ENCODE measurements around the gene NF2.

The NF2 gene

DNA sequence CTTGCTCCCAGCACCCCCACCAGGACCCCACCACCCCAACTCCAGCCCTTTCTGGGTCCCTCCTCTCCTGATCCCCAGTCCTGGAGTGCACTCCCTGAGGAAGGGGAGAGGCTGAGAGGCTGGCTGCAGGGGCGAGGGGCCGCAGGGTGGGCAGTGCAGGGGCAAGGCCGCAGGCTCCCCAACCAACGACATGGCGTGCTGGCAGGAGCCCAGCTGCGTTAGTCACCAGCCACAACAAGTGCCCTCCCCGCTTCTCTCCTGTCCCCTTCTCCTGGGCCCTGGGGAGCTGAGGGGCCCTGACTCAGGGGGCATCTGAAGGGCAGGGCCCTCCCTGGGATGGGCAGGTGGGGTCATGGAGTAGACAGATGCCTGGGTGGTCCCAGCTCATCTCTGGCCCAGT is 118.7 kb downstream of the NF2 start:
- no peak for DNase-seq (ENCODE audit: low read depth)

DNA sequence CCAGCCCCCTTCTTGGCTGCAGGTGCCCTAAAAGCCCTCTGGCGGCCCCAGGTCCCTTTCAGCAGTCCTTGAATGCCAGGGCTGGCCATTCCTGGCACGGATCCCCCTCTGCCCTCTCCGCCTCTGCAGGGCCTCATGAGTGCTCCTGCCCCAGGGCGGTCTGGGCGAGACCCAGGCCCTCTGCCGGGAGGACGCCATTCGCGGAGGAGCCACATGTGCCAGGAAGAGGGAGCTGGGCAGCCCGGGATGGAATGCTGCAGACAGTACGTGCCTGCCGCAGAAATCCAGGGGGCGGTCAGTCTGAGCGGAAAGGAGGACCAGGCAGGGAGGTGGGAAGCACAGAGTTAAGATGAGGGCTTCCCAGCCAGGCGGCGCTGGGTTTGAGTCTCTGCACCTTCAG is 119.2 kb downstream of the NF2 start:
- DNase-seq (ENCODE audit: low read depth): no peak

DNA sequence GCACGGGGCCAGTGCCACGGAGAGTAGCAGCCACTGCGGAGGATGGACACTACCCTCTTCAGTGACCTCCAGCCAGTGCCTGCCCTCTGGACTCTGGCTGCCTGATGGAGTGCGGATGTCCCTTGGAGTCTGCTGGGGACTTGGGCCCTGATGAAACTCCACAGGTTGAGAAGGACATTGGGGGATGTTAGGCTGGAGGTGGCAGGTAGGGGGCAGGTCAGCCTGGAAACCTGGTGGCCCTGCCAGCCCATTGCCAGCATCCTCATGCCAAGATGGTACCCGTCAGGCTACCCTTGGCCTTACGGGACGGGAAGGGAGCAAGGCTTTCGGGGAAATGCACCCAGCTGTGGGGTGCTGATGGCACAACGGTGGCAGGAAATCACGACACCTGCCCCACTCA is 120.3 kb downstream of the NF2 start:
- no peak for DNase-seq (ENCODE audit: low read depth)

DNA sequence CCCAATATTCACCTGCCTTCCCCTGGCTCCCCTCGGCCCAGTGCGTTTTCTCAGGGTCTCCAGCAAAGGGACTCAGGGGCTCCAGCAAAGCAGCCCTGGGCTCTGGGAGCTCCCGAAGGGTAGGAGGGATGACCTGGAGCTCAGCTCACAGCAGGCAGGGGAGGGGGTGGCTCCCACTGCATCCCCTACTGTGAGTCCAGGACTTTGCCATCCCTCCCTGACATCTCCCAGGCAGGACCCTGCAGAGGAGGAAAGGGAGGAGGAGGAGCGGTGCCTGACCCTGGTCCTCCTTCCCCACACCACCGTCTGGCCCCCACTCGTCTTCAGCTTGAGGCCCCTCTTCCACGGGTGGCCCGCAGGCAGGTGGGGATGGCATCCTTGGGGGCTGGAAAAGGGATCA is 121.4 kb downstream of the NF2 start:
- DNase-seq (ENCODE audit: low read depth): no peak

DNA sequence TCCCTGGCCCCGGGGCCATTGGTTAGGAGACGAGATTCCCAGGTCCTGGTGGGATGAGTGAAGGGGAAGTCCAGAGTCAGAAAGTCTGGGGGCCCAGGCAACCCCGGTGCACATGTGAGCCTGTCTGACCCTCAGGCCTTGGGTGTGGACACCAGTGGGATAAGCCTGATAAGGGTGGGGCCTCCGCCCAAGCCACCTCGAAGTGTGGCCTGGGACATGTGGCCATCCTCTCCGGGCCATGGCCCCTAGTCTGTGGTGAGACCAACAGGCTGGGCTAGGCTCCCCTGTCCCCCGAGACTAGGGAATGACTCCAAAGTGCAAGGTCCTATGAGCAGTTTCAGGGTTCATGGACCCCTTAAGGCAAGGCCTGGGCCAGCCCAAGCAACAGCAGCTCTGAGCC is 122.7 kb downstream of the NF2 start:
- DNase-seq (ENCODE audit: low read depth): no peak

DNA sequence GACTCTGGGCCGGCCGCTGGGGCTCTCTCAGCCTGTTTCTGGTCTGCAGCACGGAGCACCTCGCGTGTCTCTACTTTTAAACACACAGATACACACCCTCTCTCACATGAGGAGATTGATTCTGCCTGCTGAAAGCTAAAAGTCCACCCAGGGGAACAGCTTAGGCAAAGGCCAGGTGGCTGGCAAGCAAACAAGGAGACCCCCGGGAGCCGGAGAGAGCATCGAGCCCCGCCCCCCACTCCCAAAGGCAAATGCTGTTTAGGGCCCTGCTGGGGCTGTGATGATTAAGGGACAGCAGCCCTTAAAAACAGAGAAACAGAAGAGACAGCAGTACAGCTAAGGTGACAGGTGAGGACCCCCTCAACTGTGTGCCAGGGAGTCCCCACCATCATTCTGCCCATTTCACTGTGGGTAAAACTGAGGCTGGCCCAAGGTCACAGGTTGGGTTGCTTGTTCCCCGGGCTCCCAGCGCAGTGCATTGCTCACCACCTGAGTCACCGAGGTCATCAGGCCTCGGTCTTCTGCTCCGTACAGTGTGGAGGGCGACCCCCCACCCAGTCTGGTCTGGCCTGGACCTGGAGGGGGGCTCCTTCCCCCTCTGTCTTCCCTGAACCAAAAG is 123.2 kb downstream of the NF2 start:
- DNase-seq (ENCODE audit: low read depth): no peak

DNA sequence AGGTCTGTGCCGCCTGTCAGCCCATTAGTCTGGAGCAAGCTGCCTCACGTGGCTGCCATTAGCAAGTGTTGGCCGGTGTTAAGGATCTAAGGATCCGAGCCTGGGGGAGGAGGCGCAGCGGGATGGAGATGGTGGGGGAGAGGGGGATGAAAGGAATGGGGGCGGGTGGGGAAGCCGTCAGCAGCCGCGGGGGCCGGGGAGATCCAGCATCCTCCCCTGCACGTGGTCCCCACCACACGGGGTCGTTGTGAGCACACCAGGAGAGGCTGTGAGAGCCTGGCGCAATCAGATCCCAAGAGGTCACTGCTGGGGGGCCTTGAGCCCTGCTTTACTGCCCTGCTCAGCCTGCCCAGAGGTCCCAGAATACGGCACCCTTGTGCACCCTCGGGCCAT is 123.7 kb downstream of the NF2 start:
- no peak for DNase-seq (ENCODE audit: low read depth)

DNA sequence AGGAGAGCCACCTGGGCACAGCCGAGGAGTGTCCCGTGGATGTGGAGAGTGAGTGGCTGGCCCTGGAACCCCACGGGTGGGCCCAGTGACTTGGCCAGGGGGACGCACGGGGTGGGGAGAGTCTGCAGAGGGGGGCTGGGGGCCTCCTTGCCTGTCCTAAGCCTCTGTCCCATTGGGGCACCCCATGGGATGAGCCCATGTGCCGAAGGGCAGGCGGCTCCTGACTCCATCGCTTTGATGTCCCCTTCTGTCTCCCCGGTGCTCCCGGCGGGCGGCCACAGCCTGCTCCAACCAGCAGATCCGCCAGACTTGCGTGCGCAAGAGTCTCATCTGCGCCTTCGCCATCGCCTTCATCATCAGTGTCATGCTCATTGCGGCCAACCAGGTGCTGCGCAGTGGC is 125.7 kb downstream of the NF2 start:
- DNase-seq (ENCODE audit: low read depth): no peak

DNA sequence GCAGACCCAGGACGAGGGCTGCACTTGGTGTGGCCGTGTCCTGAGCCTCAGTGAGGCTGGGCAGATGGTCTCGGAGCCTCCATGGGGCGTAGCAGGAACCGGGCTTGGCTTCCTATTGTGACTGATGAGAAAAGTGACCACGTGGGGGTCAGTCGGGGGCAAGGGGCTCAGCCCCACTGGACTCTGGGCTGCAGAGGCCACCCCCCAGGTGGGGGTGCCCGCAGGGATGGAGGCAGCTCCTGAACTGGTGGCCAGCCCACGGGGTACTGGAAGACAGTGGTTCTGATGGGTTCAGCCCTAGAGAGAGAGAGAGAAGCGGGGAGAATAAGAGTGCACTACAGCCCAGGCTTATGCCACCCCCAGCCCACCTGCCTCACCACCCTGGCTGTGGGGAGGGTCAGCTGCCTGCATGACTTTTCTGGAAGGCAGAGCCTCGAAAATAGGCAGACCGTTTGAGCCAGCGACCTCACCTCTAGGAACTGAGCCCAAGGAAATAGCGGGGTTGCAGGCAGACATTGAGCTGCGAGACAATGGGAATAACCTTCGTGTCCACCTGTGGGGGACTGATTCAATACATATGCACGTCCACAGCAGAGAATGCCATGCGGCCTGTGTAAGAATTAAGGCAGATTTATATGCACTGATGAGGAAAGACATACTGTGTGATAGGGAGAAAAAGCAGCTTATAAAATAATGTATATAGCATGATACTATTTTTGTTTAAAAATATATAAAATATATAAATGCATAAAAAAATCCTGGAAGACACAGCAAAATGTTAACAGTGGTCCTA is 127.8 kb downstream of the NF2 start:
- no peak for DNase-seq (ENCODE audit: low read depth)

DNA sequence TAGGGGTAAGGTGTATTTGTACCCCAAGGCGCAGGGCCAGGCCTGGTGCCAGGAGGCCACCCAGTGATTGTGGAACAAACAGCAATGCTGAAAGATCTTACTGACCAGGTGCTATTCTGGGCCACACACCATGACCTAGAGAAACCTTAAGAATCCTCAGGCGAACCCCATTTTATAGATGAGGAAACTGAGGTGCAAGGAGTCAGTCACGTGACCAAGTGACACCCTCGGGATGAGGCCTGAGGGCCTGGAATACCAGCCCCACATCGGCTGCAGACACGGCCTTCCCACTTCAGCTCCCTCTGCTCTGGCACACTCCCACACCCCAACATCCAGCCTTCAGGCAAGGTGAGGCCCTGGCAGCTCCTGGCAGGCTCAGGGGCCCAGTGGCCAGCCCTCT is 129.4 kb downstream of the NF2 start:
- DNase-seq (ENCODE audit: low read depth): no peak

DNA sequence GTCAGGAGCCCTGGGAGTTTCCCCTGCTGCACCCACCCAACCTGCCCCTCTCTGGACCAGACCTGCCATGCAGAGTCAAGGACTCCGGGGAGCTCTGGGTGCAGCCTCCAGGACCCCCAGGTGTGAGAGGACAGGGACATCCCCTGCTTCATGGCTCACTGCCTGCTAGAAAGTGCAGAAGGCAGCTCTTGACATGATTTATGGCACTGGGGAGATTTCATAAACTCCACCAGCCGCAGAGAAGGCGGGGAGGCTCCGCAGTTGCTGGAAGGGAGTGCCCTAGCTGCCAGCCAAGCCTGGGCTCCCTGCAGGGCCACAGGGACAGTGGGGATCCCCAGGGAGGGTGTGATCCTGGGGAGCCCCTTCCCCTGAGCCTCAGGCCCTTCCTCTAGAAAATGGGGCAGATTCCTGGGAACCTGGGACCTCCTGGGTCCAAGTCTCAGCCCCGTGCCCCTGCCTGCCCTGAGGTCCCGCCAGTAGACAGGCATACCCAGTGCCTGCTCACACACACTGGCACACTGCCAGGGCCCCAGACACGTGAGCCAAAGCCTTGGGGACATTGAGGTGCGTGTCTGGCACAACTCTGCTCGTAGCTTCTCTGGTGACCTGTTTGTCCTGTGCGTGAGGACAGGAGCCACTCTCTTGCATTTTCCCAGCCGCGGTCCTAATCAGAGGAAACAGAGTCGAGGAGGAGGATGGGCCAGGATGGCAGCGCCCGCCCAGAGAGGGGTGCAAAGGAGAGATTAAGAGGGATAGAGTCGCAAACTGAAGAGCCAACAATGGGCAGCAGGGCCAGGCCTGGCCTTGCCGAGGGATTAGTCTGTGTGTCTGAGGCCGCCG is 130.1 kb downstream of the NF2 start:
- DNase-seq (ENCODE audit: low read depth): no peak

DNA sequence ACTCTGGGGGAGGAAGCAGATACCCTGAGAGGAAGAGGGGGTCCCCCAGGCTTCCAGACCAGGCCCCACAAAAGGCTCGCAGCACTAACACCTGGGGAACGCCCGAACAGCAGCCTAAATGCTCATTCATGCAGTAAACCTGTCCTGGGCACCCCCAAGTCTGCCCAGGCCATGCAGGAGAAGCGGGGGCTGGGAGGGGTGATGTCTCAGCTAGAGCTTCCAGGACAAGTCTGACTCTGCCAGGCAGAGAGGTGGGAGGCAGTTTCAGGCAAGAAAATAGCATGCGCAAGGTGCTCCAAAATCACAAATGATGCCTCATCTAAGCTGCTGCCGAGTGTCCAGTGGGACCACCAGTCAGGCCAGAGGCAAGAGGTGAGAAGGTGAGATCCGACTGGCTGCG is 131.0 kb downstream of the NF2 start:
- no peak for DNase-seq (ENCODE audit: low read depth)

DNA sequence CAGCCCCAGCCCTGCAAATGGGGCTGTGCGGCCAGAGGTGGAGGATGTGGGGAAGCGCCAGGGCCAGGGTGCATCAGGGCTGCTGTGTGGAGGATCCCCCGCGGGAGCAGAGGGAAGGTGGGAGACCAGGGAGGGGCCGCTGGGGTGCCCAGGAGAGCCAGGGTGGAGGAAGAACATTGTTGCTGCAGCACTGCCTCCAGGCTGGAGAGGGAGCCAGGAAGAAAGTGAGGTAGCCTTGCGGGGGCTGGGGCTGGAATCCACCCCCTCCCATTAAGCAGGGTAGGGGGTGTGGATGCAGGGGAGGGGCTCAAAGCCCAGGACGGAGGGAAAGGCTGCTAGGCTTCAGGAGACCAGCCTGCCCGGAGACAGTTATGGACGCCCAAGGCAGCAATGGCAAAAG is 131.4 kb downstream of the NF2 start:
- DNase-seq (ENCODE audit: low read depth): no peak

DNA sequence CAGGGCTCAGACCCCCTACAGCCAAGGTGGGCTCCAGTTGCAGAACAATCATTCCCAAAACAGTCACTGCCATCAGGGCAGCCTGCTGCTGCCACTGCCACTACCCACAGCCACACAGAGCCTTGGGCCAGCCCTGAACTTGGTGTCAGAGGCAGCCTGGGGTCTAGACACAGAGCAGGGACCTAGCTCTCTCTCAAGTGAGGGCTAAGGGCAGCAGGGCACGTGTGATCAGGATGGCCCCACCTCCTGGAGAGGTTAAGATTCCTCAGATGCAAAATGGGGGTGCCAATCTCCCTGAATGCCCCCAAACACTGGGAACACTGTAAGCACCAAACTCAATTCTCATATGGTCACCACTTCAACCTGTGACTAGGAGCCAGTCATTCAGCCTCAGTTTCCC is 132.0 kb downstream of the NF2 start:
- no peak for DNase-seq (ENCODE audit: low read depth)

DNA sequence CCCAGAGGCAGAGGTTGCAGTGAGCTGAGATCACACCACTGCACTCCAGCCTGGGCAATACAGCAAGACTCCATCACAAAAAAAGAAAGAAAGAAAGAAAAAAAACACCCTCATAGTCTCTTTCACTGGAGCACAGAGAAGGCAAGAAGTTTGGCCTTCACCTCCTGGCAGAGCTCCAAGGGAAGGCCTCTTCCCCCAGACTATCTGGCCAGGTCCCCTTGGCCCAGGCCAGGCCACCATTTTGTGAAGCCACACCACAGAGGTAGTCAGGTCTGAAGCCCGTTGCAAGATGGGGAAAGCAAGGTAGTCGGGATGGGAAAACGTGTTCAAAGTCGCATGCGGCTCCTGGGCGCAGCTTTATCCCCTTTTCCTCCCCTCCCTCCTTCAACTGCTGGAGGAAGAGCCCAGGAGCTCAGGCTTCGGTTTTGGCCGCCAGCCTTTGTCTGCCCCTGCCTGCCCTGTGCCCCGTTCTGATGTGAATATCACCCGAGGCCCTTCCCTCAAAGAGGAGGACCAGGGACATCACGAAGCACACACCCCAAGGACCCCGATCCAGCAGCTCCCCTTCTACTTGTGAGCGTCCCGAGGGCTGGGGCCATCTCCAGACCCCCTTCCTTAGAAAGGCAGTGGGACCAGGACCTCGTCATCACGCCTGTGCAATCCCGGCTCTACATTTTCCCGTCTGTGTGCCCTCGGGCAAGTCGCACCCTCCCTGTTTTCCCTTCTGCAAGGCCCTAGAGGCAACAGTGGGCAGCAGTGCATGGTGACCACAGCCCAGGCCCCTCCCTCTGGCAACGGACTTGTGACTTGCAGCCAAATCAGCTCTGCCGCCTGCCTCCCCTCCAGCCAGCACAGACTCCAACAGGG is 134.1 kb downstream of the NF2 start:
- no peak for DNase-seq (ENCODE audit: low read depth)

DNA sequence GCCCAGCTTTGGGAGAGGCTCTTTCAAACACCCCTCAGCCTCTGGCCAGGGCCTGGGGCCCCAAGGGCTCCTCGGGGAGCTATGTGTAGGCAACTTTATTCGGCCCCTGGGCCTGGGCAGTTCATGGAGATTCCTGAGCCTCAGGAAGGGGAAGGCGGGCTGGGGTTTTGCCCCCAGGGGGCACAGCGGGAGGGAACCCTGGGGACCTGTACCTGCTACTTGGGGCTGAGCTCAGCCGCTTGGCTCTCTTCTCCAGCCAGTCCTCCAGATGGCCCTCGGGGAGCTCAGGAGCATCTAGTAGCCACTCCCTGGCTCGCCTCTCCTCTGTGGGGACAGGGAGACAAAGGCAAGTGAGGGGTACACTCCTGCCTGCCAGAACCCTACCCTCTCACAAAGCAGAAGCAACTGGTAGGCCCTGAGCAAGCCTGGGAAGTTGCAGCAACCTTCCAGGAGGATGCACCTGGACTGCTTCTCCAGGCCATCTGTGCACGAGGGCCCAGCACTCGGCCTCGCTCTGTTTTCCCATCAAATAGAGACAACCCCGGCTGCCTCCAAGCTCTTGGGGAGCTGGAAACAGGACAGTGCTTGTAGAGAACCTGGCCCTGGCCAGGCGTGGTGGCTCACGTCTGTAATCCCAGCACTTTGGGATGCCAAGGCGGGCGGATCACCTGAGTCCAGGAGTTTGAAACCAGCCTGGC is 134.8 kb downstream of the NF2 start:
- DNase-seq (ENCODE audit: low read depth): no peak

DNA sequence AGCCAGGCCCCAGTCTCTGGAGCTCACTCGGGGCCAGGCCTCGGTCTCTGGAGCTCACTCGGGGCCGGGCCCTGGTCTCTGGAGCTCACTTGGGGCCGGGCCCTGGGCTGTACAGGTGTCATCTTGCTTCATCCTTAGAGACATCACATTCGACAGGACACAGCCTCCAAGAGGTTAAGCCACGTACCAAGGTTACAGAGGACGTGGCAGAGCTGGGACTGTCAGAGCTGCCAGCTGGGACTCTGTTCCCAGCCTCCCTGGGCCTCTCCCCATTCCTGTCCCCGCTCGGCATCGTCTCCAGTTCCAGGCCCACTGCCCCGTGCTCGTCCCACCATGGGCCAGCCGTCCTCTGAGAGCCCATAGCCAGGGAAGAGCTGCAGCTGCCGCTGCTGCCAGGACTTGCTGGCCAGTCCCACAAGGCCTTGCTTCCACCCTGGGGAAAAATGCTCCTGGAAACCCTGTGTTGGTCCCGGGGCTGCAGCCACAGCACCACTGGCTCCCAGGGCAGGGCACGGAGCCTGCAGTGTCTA is 136.0 kb downstream of the NF2 start:
- DNase-seq (ENCODE audit: low read depth): no peak

DNA sequence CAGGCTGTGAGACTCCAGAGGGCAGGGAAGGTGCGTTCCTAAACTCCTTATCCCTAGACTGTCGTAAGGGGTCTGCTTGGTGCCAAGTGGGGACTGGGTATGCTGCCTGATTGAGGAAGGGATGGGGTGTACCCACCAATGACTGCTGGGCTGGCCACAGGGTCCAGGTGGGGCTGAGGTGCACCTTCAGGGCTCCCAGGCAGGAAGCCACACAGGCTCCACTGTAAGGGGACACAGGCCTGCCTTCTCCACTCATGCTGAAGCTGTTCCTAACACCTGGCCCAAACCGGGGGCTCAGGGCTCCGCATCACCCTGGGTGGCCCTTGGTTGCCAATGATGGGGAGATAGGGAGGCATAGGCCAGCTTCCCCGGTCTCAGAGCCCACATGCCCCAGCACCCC is 136.8 kb downstream of the NF2 start:
- DNase-seq (ENCODE audit: low read depth): no peak

DNA sequence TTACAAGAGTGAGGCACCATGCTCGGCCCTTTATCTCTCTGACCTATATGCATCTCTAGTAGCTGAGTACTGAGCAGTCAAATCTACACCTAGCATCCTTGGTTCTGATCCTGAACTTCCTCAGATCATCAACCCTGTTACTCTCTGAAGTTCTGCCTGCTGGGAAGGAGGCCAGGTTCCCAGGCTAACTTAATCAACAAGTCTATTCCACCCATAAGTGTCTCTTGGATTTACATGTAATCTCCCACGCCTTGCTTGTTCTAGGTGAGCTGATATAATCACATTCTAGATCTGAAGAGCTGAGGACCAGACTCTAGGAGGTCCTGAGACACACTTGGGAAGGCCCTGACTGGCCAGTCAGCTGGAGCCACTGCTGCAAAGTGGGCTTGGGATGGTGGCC is 138.5 kb downstream of the NF2 start:
- no peak for DNase-seq (ENCODE audit: low read depth)

DNA sequence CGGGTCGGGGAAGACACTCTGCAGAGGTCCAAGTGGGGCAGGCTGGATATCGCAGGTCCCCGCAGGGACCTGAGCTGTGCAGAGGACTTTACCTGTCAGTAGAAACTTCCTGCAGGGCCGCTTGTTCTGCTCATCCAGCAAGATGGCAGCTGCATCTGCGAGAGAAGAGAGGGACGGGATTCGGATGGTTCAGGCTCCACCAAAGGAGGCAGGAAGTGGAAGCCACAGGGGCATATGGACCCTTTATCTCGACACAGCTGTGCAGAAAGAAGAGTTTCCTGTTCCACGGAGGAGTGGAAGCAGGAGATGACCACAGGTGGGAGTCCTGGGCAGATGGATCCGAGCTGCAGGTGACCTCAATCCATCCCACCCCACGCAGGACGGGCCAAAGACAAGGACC is 138.9 kb downstream of the NF2 start:
- DNase-seq (ENCODE audit: low read depth): no peak

DNA sequence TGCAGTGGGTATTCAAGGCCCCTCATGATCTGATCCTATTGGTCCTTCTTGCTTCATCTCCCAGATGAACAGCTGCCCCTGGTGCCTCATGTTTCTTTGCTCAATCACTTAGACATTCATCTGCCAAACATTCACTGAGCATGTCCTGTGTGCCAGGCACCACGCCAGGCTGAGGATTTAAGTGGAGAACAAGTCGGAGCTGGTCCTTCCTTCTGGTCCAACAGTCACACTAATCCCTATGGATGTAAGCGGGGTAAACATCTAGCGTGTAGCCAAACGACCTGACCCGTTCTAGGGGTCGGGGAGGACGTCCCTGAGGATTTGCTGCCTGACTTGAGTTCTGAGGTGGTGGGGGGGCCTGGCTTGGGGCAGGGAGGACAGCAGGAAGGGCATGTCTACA is 141.5 kb downstream of the NF2 start:
- DNase-seq (ENCODE audit: low read depth): no peak
